Natural killer cell (primary cell): ENCODE results near the gene BTG3. TPM values are rescaled to one million over a fixed set of nuclear protein-coding genes. Genes with fewer than 3 reads are reported as not detected.

ENCODE experiments used
- ATAC-seq, 3 donors: fragments of 150-1000 bp in 2 of 3; fragments of 200-7000 bp in 1 of 3; cut with Tn5 transposase; 1 replicate in 1 of 3; 2 replicates in 2 of 3; pipeline ENCODE4 v1.10.0; 2021; ENCODE audit warnings: mild to moderate bottlenecking in 2 of 3, moderate library complexity in 2 of 3
- DNase-seq, 2 donors: peaks; one replicate each; pipeline versions ENCODE4 v3.0.0 to v3.0.0-alpha.2; 2013 to 2021; ENCODE audit warnings: mixed read lengths in 1 of 2
- H3K27ac ChIP-seq: one replicate; pipeline ENCODE4 v1.5.1; 2013; ENCODE audit warnings: mild to moderate bottlenecking, low read length
- H3K27me3 ChIP-seq: one replicate; pipeline ENCODE4 v1.6.1; 2013; ENCODE audit warnings: low read length; ENCODE audit not compliant: control insufficient read depth, insufficient read depth
- H3K36me3 ChIP-seq: one replicate; pipeline ENCODE4 v1.6.1; 2013; ENCODE audit warnings: low read length; ENCODE audit not compliant: control insufficient read depth, insufficient read depth
- H3K4me1 ChIP-seq: one replicate; pipeline ENCODE4 v1.6.1; 2013; ENCODE audit warnings: low read length; ENCODE audit not compliant: control insufficient read depth, insufficient read depth
- H3K4me3 ChIP-seq: one replicate; pipeline ENCODE4 v1.5.1; 2013; ENCODE audit warnings: low read length
- H3K9me3 ChIP-seq: one replicate; pipeline ENCODE4 v1.6.1; 2013; ENCODE audit warnings: low read length; ENCODE audit not compliant: control insufficient read depth, insufficient read depth
- H3K27ac Mint-ChIP-seq, 2 donors: one replicate each; pipeline ENCODE4 v1.8.0; 2022; ENCODE audit warnings: mild to moderate bottlenecking in 2 of 2, mixed read lengths in 2 of 2, moderate library complexity in 1 of 2
- H3K27me3 Mint-ChIP-seq, 2 donors: one replicate each; pipeline ENCODE4 v1.8.0; 2022; ENCODE audit warnings: low read depth in 2 of 2, mixed read lengths in 2 of 2
- H3K36me3 Mint-ChIP-seq: one replicate; pipeline ENCODE4 v1.8.0; 2022; ENCODE audit warnings: mixed read lengths
- H3K4me1 Mint-ChIP-seq, 2 donors: one replicate each; pipeline ENCODE4 v1.8.0; 2022; ENCODE audit warnings: mixed read lengths in 2 of 2
- H3K4me3 Mint-ChIP-seq: one replicate; pipeline ENCODE4 v1.8.0; 2022; ENCODE audit warnings: mild to moderate bottlenecking, moderate library complexity, mixed read lengths
- H3K9me3 Mint-ChIP-seq, 2 donors: one replicate each; pipeline ENCODE4 v1.8.0; 2022; ENCODE audit warnings: mixed read lengths in 2 of 2
- WGBS: methylation state at CpG from one replicate; pipeline ENCODE4 v1.1.7; 2013; ENCODE audit warnings: missing lambda C conversion rate; ENCODE audit not compliant: insufficient coverage; 5-methylcytosine and 5-hydroxymethylcytosine counted together
- intact Hi-C: fragments of 100-400 bp; cut with micrococcal nuclease; formaldehyde crosslinking; loops from one replicate; pipeline ENCODE4 v1.14.2; 2022
- total RNA-seq, 4 donors: library from RNA; stranded (reverse); fragments of 120-200 nt in 1 of 4; gene quantifications; one replicate each; pipeline versions ENCODE4 v1.2.3 to v1.2.4, GENCODE V29; 2013 to 2022
- TF ChIP-seq, protein P1 (sequence below): fragments of 200-600 bp; IDR thresholded peaks from one replicate; pipeline ENCODE4 v1.8.0; 2022; ENCODE audit warnings: antibody characterized with exemption

The BTG3 gene
- total RNA-seq, 3 donors from 2014 or later (not counting 1 experiment from before 2014, with no cell fraction given): 57.5 to 88.8 (median 70.9) TPM

DNA sequence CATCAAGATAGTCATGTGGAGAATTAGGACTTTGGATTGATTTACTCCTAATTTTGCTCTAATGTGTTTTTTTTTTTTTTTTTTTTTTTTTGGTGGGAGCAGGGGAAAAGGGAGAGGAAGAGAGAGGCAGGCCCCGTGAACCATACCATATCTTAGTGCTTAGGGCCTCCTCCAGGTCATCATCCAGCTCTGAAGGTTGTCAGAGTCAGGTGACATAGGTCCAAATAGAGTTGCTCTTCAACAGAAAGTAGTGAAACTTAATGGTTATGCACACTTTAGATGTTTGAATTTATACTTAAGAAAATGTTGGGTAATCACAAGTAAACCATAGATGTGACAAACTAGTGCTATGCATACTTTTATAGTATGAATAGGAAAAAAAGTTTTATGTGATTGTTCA, 67.7 kb downstream of the BTG3 start:
- Histone ChIP-seq H3K27me3 (no peaks in the 10 kb centered on the region), H3K4me3 (no peak overlapping the region), H3K4me1 (no peaks in the 10 kb centered on the region), H3K9me3 (no peaks in the 10 kb centered on the region), H3K36me3 (no peaks in the 10 kb centered on the region), H3K27ac (no peak overlapping the region)
- H3K36me3 Mint-ChIP-seq: no peaks in the 10 kb centered on the region
- intact Hi-C loops: no loop called here
- no peak for ATAC-seq
- H3K27me3 Mint-ChIP-seq: peaks cover 6 to 24% of the 10 kb centered on the region in 2 donors
- no peak overlapping the region for H3K27ac Mint-ChIP-seq
- 89% methylated on average over 1 of the region's 1 CpG for WGBS
- TF ChIP-seq, protein P1, sequence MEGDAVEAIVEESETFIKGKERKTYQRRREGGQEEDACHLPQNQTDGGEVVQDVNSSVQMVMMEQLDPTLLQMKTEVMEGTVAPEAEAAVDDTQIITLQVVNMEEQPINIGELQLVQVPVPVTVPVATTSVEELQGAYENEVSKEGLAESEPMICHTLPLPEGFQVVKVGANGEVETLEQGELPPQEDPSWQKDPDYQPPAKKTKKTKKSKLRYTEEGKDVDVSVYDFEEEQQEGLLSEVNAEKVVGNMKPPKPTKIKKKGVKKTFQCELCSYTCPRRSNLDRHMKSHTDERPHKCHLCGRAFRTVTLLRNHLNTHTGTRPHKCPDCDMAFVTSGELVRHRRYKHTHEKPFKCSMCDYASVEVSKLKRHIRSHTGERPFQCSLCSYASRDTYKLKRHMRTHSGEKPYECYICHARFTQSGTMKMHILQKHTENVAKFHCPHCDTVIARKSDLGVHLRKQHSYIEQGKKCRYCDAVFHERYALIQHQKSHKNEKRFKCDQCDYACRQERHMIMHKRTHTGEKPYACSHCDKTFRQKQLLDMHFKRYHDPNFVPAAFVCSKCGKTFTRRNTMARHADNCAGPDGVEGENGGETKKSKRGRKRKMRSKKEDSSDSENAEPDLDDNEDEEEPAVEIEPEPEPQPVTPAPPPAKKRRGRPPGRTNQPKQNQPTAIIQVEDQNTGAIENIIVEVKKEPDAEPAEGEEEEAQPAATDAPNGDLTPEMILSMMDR: no peak
- no peak for DNase-seq
- H3K9me3 Mint-ChIP-seq: no peaks in the 10 kb centered on the region
- no peaks in the 10 kb centered on the region for H3K4me1 Mint-ChIP-seq
- no peak overlapping the region for H3K4me3 Mint-ChIP-seq

Other genes with a start within 250 kb of the BTG3 start
- gene CXADR, start 99.9 kb downstream of the BTG3 start, total RNA-seq: under 1 TPM in 1 of 3 donors, not detected in 2; 0.10 TPM
- gene C21orf91, start 206.5 kb upstream of the BTG3 start, total RNA-seq: 10 to 100 TPM; 40.9 to 59.4 (median 46.4) TPM